ENCODE measurements around the gene CEP131.
A peak's percentile ranks its signal among the peaks of the same experiment; 100 is the strongest.

CEP131 gene

DNA sequence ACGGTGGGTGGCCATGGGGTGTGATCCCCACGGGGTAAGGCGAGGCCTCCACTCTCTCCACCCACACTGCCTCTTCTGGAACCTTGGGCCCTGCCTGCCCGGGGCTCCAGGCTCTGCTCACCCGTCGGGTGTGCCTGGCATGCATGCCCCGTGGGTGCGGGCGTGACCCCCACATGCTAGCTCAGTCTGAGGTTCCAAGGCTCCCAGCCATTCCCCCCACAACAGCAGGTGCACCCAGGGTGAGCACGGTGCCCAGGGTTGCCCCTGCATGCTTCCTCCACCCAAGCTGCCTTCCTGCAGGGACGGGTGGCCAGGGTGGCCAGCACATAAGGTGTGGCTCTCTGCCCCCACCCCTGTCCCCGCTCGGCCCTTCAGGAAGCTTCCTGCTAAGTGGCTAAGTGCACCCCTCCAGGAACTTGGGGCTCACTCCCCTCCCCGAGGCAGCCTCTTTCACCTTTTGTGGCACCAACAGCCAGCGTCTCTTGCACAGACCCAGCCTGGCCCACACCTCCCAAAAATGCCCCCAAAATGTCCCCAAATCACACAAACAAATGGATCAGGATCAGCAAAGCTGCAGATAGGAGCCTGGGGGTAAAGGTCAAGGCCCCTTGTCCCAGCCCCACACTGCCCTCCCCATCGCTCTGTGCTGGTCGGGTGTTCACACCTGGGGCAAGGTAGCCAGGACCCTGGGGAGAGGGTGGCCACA is 78.9 kb downstream of the CEP131 start:
- DNase-seq: no peak

DNA sequence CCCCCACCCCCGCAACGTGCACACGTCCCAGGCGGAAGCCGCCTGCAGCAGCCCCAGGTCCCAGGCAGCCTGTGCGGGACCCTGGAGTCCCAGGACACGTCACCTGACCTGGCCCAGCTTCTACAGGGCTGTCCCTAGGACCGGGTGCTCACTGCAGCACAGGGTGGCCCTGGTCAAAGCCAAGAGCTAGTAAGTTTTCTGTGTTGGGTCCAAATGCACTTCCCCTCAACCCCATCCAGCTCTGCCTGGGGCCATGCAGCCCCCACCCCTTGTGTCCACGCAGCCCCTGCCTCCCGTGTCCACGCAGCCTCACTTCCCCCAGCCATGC is 79.6 kb downstream of the CEP131 start:
- DNase-seq: no peak

DNA sequence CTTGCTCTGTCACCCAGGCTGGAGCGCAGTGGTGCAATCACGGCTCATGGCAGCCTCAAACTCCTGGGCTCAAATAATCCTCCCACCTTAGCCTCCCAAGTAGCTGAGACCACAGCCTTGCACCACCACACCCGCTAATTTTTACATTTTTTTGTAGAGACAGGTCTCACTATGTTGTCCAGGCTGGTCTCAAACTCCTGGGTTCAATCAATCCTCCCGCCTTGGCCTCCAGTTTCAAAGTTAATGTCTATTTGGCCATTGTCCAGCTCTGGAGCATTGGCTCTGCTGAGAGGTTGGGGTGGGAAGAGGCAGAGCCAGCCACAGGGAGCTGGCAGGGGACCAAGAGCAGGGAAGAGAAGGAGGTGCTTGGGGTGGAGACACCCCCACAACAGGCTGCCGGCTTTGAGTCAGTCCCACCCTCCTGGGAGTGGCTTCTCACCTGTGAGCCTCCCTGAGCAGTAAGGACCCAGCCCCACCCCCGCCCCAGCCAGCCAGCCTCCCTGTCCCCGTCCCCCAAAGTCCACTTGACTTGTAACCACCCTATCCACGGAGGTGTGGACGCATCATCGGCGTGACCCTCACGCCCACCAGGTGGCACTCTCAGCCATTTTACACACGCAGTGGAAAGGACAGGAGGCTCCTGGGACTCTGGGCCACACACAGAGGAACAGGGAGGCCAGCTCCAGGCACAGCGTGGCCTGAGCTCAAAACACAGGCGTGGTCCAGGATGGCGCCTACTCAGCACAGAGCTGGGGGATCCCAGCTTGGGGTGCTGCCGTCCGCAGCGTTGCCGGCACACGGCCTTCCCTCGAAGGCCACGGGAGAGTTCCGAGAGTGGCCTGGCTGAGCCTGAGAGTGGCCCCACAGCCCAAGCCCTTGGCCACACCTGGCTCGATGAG is 80.2 kb downstream of the CEP131 start:
- DNase-seq: peak; percentile 26

DNA sequence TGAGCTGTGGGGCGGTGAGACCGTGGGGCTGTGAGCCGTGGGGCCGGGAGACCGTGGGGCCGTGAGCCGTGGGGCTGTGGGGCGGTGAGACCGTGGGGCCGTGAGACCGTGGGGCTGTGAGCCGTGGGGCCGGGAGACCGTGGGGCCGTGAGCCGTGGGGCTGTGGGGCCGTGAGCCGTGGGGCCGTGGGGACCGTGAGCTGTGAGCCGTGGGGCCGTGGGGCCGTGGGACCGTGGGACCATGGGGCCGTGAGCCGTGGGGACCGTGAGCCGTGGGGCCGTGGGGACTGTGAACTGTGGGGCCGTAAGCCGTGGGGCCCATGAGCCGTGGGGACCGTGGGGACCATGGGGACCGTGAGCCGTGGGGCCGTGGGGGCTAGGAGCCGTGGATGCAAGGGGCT is 82.1 kb downstream of the CEP131 start:
- DNase-seq: no peak

DNA sequence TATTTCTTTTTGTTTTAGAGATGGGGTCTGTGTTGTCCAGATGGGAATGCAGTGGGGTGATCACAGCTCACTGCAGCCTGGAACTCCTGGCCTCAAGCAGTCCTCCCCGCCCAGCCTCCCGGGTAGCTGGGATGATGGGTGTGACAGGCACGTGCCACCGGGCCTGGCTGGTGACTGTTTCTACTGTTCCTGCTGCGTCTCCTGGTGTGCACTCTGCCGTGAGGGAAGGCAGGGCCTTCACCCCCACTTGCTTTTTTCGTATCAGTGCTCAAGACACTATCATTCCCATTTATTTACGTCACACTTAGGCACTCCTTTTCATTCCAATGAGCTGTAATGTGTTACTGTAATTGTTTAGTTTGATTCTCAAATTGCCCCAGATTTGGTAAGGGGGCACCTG is 82.7 kb downstream of the CEP131 start:
- no peak for DNase-seq

Data from NCI-H1417 treated with DMSO at 0.1 percent for 48 hours (cell line).